Esophagus muscularis mucosa (tissue), 4 donors: ENCODE measurements around the gene ACO1. TPM values are rescaled to one million over a fixed set of nuclear protein-coding genes. Genes with fewer than 3 reads are reported as not detected.

Experiments
- DNase-seq: peaks from one replicate; pipeline ENCODE4 v3.0.0-alpha.2; 2017; ENCODE audit errors: extremely low spot score
- H3K27ac ChIP-seq, 4 donors: fragments of 200-600 bp; sonication (generic); replicated peaks in 1 of 4; 1 replicate in 3 of 4; 2 replicates in 1 of 4; pipeline ENCODE4 v1.5.1; 2016 to 2019; ENCODE audit warnings: mild to moderate bottlenecking in 1 of 4
- H3K27me3 ChIP-seq, 4 donors: fragments of 200-600 bp; sonication (generic); one replicate each; pipeline versions ENCODE4 v1.5.1 to v1.6.0; 2016 to 2019
- H3K36me3 ChIP-seq, 4 donors: fragments of 200-600 bp; sonication (generic); one replicate each; pipeline ENCODE4 v1.5.1; 2016 to 2019
- H3K4me1 ChIP-seq, 4 donors: fragments of 200-600 bp; sonication (generic); one replicate each; pipeline ENCODE4 v1.5.1; 2016 to 2019
- H3K4me3 ChIP-seq, 4 donors: fragments of 200-600 bp; sonication (generic); 1 replicate in 2 of 4; 2 replicates in 2 of 4; pipeline ENCODE4 v1.5.1; 2016 to 2019; ENCODE audit warnings: mild to moderate bottlenecking in 4 of 4, moderate library complexity in 1 of 4
- H3K9me3 ChIP-seq, 4 donors: fragments of 200-600 bp; sonication (generic); 1 replicate in 3 of 4; 2 replicates in 1 of 4; pipeline ENCODE4 v1.5.1; 2016 to 2019
- CTCF ChIP-seq, 3 experiments: fragments of 200-600 bp in 2 of 3; fragments of 450-650 bp in 1 of 3; sonication (generic) in 2 of 3; IDR thresholded peaks; one replicate each; pipeline ENCODE4 v1.5.1; 2017 to 2019; ENCODE audit warnings: antibody characterized with exemption in 3 of 3, mild to moderate bottlenecking in 2 of 3, moderate library complexity in 1 of 3
- EP300 ChIP-seq: sonication (generic); formaldehyde crosslinking; IDR thresholded peaks from one replicate; pipeline ENCODE4 v1.6.1; 2017; ENCODE audit warnings: antibody characterized with exemption
- POLR2A ChIP-seq: fragments of 450-650 bp; IDR thresholded peaks from one replicate; pipeline ENCODE4 v1.6.1; 2017; ENCODE audit warnings: antibody characterized with exemption, moderate library complexity, mild to moderate bottlenecking, low read depth
- POLR2AphosphoS5 ChIP-seq, 2 donors: sonication (generic); formaldehyde crosslinking; IDR thresholded peaks; one replicate each; pipeline ENCODE4 v1.6.1; 2017; ENCODE audit warnings: antibody characterized with exemption in 2 of 2
- WGBS: methylation state at CpG from one replicate; pipeline ENCODE4 v1.1.5; 2018; 5-methylcytosine and 5-hydroxymethylcytosine counted together
- intact Hi-C: fragments of 100-400 bp; cut with DNase I; formaldehyde crosslinking; loops from one replicate; pipeline ENCODE4 v1.15.1; 2023
- total RNA-seq, 4 donors: library from RNA; depleted of rRNA; stranded (reverse); fragments of >200 nt; gene quantifications; one replicate each; pipeline versions ENCODE4 v1.1.0 to v1.2.1, GENCODE V29; 2016

The ACO1 gene
- total RNA-seq, 4 donors from 2014 or later = 64.4 to 91.9 (median 86.5) TPM

- DNase-seq = no peak
- Histone ChIP-seq H3K9me3 (no peaks in the 10 kb centered on the region), H3K4me3 (no peak overlapping the region), H3K36me3 (peaks cover 34 to 100% (median 88%) of the 10 kb centered on the region in 4 donors), H3K4me1 (peaks cover 0 to 6% (median 0%) of the 10 kb centered on the region in 4 donors), H3K27ac (no peak overlapping the region), H3K27me3 (no peaks in the 10 kb centered on the region)
- 81% methylated on average over 7 of the region's 7 CpGs for WGBS
- intact Hi-C loops = no loop called here
- TF ChIP-seq CTCF (IDR thresholded peaks at IDR 0.05) (no peak), POLR2AphosphoS5 (IDR thresholded peaks at IDR 0.05) (no peak), POLR2A (no peak), EP300 (no peak)
Observed at GRCh38 chr9:32426278-32426939, 42.0 kb downstream of the ACO1 start.

- Histone ChIP-seq H3K4me1 (peaks cover 0 to 6% (median 0%) of the 10 kb centered on the region in 4 donors), H3K36me3 (peaks cover 36 to 100% (median 87%) of the 10 kb centered on the region in 4 donors), H3K27me3 (no peaks in the 10 kb centered on the region), H3K27ac (no peak overlapping the region), H3K9me3 (no peaks in the 10 kb centered on the region), H3K4me3 (no peak overlapping the region)
- TF ChIP-seq POLR2A (no peak), POLR2AphosphoS5 (IDR thresholded peaks at IDR 0.05) (no peak), EP300 (no peak), CTCF (IDR thresholded peaks at IDR 0.05) (no peak)
- no peak for DNase-seq
- intact Hi-C loops = no loop called here
- 76% methylated on average over 8 of the region's 8 CpGs for WGBS
Observed at GRCh38 chr9:32427111-32427873, 42.8 kb downstream of the ACO1 start.

- Histone ChIP-seq H3K36me3 (peaks cover 40 to 100% (median 91%) of the 10 kb centered on the region in 4 donors), H3K4me3 (no peak overlapping the region), H3K4me1 (peaks cover 0 to 6% (median 0%) of the 10 kb centered on the region in 4 donors), H3K27me3 (no peaks in the 10 kb centered on the region), H3K9me3 (no peaks in the 10 kb centered on the region), H3K27ac (no peak overlapping the region)
- no peak for DNase-seq
- TF ChIP-seq CTCF (IDR thresholded peaks at IDR 0.05) (no peak), EP300 (no peak)
- WGBS = 65% methylated on average over 5 of the region's 5 CpGs
- intact Hi-C loops = loop anchor here (2.0 kb wide), 2 partner anchors 46 to 150 kb away; partner anchors contain the start of gene ACO1
Observed at GRCh38 chr9:32430720-32431119, 46.3 kb downstream of the ACO1 start.

- TF ChIP-seq CTCF (IDR thresholded peaks at IDR 0.05) (no peak), POLR2AphosphoS5 (IDR thresholded peaks at IDR 0.05) (no peak), EP300 (no peak), POLR2A (no peak)
- intact Hi-C loops = loop anchor here (2.0 kb wide), 2 partner anchors 46 to 150 kb away; partner anchors contain the start of gene ACO1
- Histone ChIP-seq H3K27me3 (no peaks in the 10 kb centered on the region), H3K4me3 (no peak overlapping the region), H3K4me1 (peaks cover 0 to 6% (median 0%) of the 10 kb centered on the region in 4 donors), H3K27ac (no peak overlapping the region), H3K9me3 (no peaks in the 10 kb centered on the region), H3K36me3 (peaks cover 40 to 100% (median 91%) of the 10 kb centered on the region in 4 donors)
- WGBS = 91% methylated on average over 8 of the region's 8 CpGs
- no peak for DNase-seq
Observed at GRCh38 chr9:32431196-32431595, 46.8 kb downstream of the ACO1 start.
